Measurements from ENCODE around the gene KCNB1.

GRCh38 chr20:49385465-49385864 lies 97.0 kb downstream of the KCNB1 start:
- TF ChIP-seq POLR2A (IDR thresholded peaks at IDR 0.05; ENCODE audit: extremely low read depth, insufficient read length) (no peak), MYC (IDR thresholded peaks at IDR 0.05; ENCODE audit: low read depth, low read length) (no peak)
- TF ChIP-seq, protein P1, sequence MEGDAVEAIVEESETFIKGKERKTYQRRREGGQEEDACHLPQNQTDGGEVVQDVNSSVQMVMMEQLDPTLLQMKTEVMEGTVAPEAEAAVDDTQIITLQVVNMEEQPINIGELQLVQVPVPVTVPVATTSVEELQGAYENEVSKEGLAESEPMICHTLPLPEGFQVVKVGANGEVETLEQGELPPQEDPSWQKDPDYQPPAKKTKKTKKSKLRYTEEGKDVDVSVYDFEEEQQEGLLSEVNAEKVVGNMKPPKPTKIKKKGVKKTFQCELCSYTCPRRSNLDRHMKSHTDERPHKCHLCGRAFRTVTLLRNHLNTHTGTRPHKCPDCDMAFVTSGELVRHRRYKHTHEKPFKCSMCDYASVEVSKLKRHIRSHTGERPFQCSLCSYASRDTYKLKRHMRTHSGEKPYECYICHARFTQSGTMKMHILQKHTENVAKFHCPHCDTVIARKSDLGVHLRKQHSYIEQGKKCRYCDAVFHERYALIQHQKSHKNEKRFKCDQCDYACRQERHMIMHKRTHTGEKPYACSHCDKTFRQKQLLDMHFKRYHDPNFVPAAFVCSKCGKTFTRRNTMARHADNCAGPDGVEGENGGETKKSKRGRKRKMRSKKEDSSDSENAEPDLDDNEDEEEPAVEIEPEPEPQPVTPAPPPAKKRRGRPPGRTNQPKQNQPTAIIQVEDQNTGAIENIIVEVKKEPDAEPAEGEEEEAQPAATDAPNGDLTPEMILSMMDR (IDR thresholded peaks at IDR 0.05; ENCODE audit: low read depth, low read length) = no peak
- TF ChIP-seq, protein P2, sequence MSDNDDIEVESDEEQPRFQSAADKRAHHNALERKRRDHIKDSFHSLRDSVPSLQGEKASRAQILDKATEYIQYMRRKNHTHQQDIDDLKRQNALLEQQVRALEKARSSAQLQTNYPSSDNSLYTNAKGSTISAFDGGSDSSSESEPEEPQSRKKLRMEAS (IDR thresholded peaks at IDR 0.05; ENCODE audit: low read depth, low read length) = peak; percentile 80

Measured in NB4 (cell line).